ENCODE measurements around the gene OXNAD1.
A peak's percentile ranks its signal among the peaks of the same experiment; 100 is the strongest.

OXNAD1 gene

DNA sequence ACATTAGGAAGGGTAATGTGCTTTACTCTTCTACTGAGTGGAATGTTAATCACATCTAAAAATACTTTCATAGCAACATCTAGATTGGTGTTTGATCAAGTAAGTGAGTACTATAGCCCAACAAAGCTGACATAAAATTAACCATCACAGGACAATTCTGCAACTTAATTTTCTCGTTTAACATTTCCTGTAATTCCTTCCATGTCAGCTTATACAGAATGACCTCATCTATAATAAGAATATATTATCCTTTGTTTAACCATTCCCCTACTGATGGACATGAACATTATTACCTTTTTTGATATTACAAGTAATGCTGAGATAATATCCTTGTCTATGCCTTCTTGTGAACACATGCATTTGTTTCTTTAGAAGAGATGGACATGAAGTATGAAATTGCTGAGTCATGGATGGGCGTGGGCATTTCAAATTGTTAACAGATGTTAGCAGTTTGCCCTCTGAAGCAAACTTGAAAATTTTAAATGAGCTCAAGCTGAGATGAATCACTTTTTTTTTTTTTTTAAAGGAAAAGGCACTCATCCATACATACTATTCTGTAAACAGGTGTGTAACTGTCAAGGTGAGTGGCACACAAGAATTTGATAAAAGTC is 85.1 kb downstream of the OXNAD1 start:
- H3K36me3 ChIP-seq (ENCODE audit: insufficient read depth, low read length): no peaks in the 10 kb centered on the region
- peak; percentile 26 for DNase-seq (ENCODE audit: low read depth, low spot score)

DNA sequence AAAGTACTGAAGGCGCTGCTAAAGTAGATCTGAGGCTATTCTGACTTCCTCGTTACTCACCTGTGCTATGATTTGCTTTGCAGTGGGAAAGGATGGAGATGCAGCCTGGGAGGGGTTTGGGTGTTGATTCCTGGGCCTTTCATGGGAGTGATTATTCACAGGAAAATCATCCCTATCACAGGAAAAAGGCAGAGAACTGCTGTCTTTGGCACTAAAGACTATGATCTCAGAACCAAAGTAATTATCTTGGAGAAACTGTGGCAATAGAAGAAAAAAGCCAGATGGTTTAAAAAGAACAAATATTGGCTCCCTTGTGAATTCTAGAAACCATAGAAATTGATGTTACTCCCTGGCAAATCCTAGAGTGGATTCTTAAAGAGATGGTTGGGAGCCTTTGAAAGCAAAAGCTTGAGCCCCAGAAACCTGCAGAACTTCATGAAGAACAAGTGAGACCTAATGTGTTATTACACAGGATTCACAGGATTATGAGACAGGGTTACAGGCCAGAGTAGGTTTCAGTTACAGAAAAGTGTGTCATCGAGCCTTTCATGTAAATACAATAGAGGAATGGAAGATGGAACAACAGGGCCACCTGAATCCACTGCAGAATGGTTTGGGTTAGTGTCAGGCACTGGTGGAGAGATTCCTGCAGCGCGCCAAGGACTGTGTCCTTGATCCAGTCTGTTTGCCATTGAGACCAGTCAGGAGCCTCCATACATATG is 85.7 kb downstream of the OXNAD1 start:
- DNase-seq (ENCODE audit: low read depth, low spot score): no peak
- no peak for TF ChIP-seq POLR2AphosphoS5 (IDR thresholded peaks at IDR 0.05; ENCODE audit: borderline replicate concordance, low read depth, low read length)
- no peak for TF ChIP-seq FOXP2 (optimal IDR thresholded peaks at IDR 0.05; ENCODE audit: control extremely low read depth, extremely low read length, insufficient read depth)
- no peak for TF ChIP-seq EZH2 (IDR thresholded peaks at IDR 0.05)

More for the DNA sequence above, 85.1 kb downstream of the OXNAD1 start:
- no peak for TF ChIP-seq EZH2 (IDR thresholded peaks at IDR 0.05)
- no peak for TF ChIP-seq POLR2AphosphoS5 (IDR thresholded peaks at IDR 0.05; ENCODE audit: borderline replicate concordance, low read depth, low read length)
- TF ChIP-seq FOXP2 (optimal IDR thresholded peaks at IDR 0.05; ENCODE audit: control extremely low read depth, extremely low read length, insufficient read depth): no peak
- Histone ChIP-seq H3K4me3 (no peak overlapping the region), H3K27ac (peak overlapping the region; percentile 67), H3K9ac (ENCODE audit: insufficient read length) (no peak overlapping the region), H3K9me3 (ENCODE audit: low read depth, low read length) (no peaks in the 10 kb centered on the region)

DNA sequence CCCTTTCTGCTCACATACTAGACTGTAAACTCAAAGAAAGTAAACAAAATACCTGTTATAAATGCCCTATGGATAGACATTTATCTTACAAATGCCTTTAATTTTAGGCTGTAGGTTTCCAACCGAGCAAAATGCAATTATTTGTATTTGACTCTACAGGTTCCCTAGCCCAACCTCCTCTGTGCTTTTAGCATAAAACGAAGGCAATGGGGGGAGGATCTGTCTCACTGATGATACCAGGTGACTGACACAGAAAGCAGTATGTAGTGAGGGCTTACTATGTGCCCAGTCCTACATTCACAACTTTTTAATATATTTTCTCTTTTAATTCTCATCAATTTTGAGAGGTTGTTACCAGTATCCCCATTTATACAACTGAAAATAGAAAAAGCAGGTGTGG is 87.4 kb downstream of the OXNAD1 start:
- H3K4me3 ChIP-seq: no peak overlapping the region
- no peak overlapping the region for H3K27ac ChIP-seq
- no peak for DNase-seq (ENCODE audit: low read depth, low spot score)
- H3K36me3 ChIP-seq (ENCODE audit: insufficient read depth, low read length): no peaks in the 10 kb centered on the region
- H3K9me3 ChIP-seq (ENCODE audit: low read depth, low read length): no peaks in the 10 kb centered on the region
- no peak for TF ChIP-seq POLR2AphosphoS5 (IDR thresholded peaks at IDR 0.05; ENCODE audit: borderline replicate concordance, low read depth, low read length)
- TF ChIP-seq EZH2 (IDR thresholded peaks at IDR 0.05): no peak
- no peak for TF ChIP-seq FOXP2 (optimal IDR thresholded peaks at IDR 0.05; ENCODE audit: control extremely low read depth, extremely low read length, insufficient read depth)
- no peak overlapping the region for H3K9ac ChIP-seq (ENCODE audit: insufficient read length)

More for the DNA sequence above, 85.7 kb downstream of the OXNAD1 start:
- Histone ChIP-seq H3K9ac (ENCODE audit: insufficient read length) (no peak overlapping the region), H3K36me3 (ENCODE audit: insufficient read depth, low read length) (no peaks in the 10 kb centered on the region), H3K4me3 (no peak overlapping the region), H3K9me3 (ENCODE audit: low read depth, low read length) (no peaks in the 10 kb centered on the region), H3K27ac (peak overlapping the region; percentile 67)

DNA sequence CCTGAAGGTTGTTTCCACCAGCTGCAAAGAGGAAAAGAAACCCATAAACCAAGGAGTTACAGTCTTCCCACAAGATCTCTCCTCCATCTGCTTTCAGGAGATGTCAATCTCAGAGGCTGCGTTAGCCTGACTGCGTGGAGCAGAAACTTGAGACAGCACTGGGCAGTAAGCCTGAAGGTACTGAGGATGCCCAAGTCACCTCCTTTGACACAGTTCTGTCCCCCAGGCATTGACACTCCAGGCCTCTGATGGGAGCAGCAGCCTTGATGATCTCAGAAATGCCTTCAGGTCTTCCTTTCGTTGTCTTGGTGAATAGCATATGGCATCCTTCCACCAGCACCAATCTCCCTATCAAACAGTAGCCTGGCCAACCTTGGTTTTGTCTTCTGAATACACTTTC is 89.3 kb downstream of the OXNAD1 start:
- DNase-seq (ENCODE audit: low read depth, low spot score): no peak
- Histone ChIP-seq H3K4me3 (no peak overlapping the region), H3K9ac (ENCODE audit: insufficient read length) (no peak overlapping the region), H3K36me3 (ENCODE audit: insufficient read depth, low read length) (no peaks in the 10 kb centered on the region), H3K9me3 (ENCODE audit: low read depth, low read length) (no peaks in the 10 kb centered on the region), H3K27ac (no peak overlapping the region)
- TF ChIP-seq POLR2AphosphoS5 (IDR thresholded peaks at IDR 0.05; ENCODE audit: borderline replicate concordance, low read depth, low read length) (no peak), FOXP2 (optimal IDR thresholded peaks at IDR 0.05; ENCODE audit: control extremely low read depth, extremely low read length, insufficient read depth) (no peak)

All from SK-N-MC (cell line).